Calu3 (cell line): ENCODE measurements around the gene CDK6. TPM values are rescaled to one million over a fixed set of nuclear protein-coding genes. Genes with fewer than 3 reads are reported as not detected.

ENCODE experiments used
- BruUV-seq: library from RNA; stranded (reverse); fragments of 400-500 nt; replicated peaks from 2 replicates; lab custom pipeline; 2021; lab: Mats Ljungman, UMichigan
- CTCF ChIA-PET: fragments of 300-600 bp; sonication (Branson Sonifier 250); formaldehyde crosslinking; loops from one replicate; lab custom pipeline; 2022; ENCODE audit warnings: antibody characterized with exemption; lab: Charles Lee
- DNase-seq: peaks from one replicate; pipeline ENCODE4 v3.0.0; 2022
- H3K27ac Mint-ChIP-seq: one replicate; pipeline ENCODE4 v1.8.0; 2022; ENCODE audit warnings: mixed read lengths; ENCODE audit not compliant: unreplicated experiment
- H3K27me3 Mint-ChIP-seq: one replicate; pipeline ENCODE4 v1.8.0; 2022; ENCODE audit warnings: mixed read lengths; ENCODE audit not compliant: unreplicated experiment
- H3K36me3 Mint-ChIP-seq: one replicate; pipeline ENCODE4 v1.8.0; 2022; ENCODE audit warnings: mild to moderate bottlenecking, moderate library complexity, mixed read lengths; ENCODE audit not compliant: insufficient read depth, unreplicated experiment
- H3K4me1 Mint-ChIP-seq: one replicate; pipeline ENCODE4 v1.8.0; 2022; ENCODE audit warnings: mild to moderate bottlenecking, low read depth, mixed read lengths; ENCODE audit not compliant: unreplicated experiment
- H3K4me3 Mint-ChIP-seq: one replicate; pipeline ENCODE4 v1.8.0; 2022; ENCODE audit warnings: mild to moderate bottlenecking, low read depth, moderate library complexity, mixed read lengths; ENCODE audit not compliant: unreplicated experiment
- H3K9me3 Mint-ChIP-seq: one replicate; pipeline ENCODE4 v1.8.0; 2022; ENCODE audit warnings: low read depth, mixed read lengths; ENCODE audit not compliant: unreplicated experiment
- CTCF ChIP-seq: fragments of 200-600 bp; IDR thresholded peaks from one replicate; pipeline ENCODE4 v1.8.0; 2022; ENCODE audit warnings: antibody characterized with exemption; ENCODE audit not compliant: unreplicated experiment
- intact Hi-C: fragments of 100-400 bp; cut with micrococcal nuclease; formaldehyde crosslinking; loops from one replicate; pipeline ENCODE4 v1.10.0; 2022; ENCODE audit not compliant: unreplicated experiment
- total RNA-seq: library from RNA; stranded (reverse); gene quantifications from 2 replicates; pipeline ENCODE4 v1.2.3, GENCODE V29; 2022

The CDK6 gene
- total RNA-seq, 1 experiment from 2014 or later = 87.9 TPM

GRCh38 chr7:92661651-92662050, 174.7 kb downstream of the CDK6 start:
- H3K27me3 Mint-ChIP-seq = no peaks in the 10 kb centered on the region
- no peak overlapping the region for H3K27ac Mint-ChIP-seq
- H3K36me3 Mint-ChIP-seq = peaks cover 12% of the 10 kb centered on the region
- BruUV-seq = no TSS peak
- no peaks in the 10 kb centered on the region for H3K4me1 Mint-ChIP-seq
- H3K9me3 Mint-ChIP-seq = no peaks in the 10 kb centered on the region
- intact Hi-C loops = no loop called here
- TF ChIP-seq CTCF = no peak
- H3K4me3 Mint-ChIP-seq = no peak overlapping the region
- CTCF ChIA-PET = no interaction called here
- no peak for DNase-seq

GRCh38 chr7:92658671-92659070, 177.7 kb downstream of the CDK6 start:
- peaks cover 20% of the 10 kb centered on the region for H3K4me1 Mint-ChIP-seq
- DNase-seq = no peak
- no peaks in the 10 kb centered on the region for H3K27me3 Mint-ChIP-seq
- H3K9me3 Mint-ChIP-seq = no peaks in the 10 kb centered on the region
- no peak for TF ChIP-seq CTCF
- H3K36me3 Mint-ChIP-seq = peaks cover 14% of the 10 kb centered on the region
- CTCF ChIA-PET = no interaction called here
- no peak overlapping the region for H3K4me3 Mint-ChIP-seq
- no peak overlapping the region for H3K27ac Mint-ChIP-seq
- intact Hi-C loops = no loop called here
- BruUV-seq = no TSS peak

- intact Hi-C loops = no loop called here
- Mint-ChIP-seq H3K4me3 (no peak overlapping the region), H3K27ac (no peak overlapping the region), H3K4me1 (peaks cover 32% of the 10 kb centered on the region), H3K36me3 (peaks cover 14% of the 10 kb centered on the region), H3K9me3 (no peaks in the 10 kb centered on the region), H3K27me3 (no peaks in the 10 kb centered on the region)
- DNase-seq = no peak
- CTCF ChIA-PET = no interaction called here
- no peak for TF ChIP-seq CTCF
- no TSS peak for BruUV-seq
These were observed 179.0 kb downstream of the CDK6 start for GRCh38 chr7:92657391-92657790.

- CTCF ChIA-PET = interaction anchor here (1.3 kb wide), 1 partner anchor 12 kb away, joined by 3 read pairs; no protein-coding TSS in a partner anchor
- no TSS peak for BruUV-seq
- no peak overlapping the region for H3K27ac Mint-ChIP-seq
- H3K36me3 Mint-ChIP-seq = peaks cover 14% of the 10 kb centered on the region
- intact Hi-C loops = no loop called here
- TF ChIP-seq CTCF = no peak
- peaks cover 37% of the 10 kb centered on the region for H3K4me1 Mint-ChIP-seq
- no peak for DNase-seq
- H3K4me3 Mint-ChIP-seq = no peak overlapping the region
- H3K27me3 Mint-ChIP-seq = no peaks in the 10 kb centered on the region
- no peaks in the 10 kb centered on the region for H3K9me3 Mint-ChIP-seq
These were observed 180.3 kb downstream of the CDK6 start for GRCh38 chr7:92656121-92656520.
